Measurements from ENCODE around the gene CARD11.

- TF ChIP-seq POLR2AphosphoS5 (IDR thresholded peaks at IDR 0.05): no peak
- TF ChIP-seq CTCF (IDR thresholded peaks at IDR 0.05): no peak
- TF ChIP-seq POLR2A (IDR thresholded peaks at IDR 0.05): no peak
Measured at GRCh38 chr7:2993868-2994267, 49.8 kb downstream of the CARD11 start.
